Rectal smooth muscle tissue (tissue), 1 donor: ENCODE results near the gene RBM47.

Source experiments
- H3K27ac ChIP-seq: one replicate; pipeline ENCODE4 v1.7.0; 2013; ENCODE audit warnings: low read depth, low read length, inconsistent platforms
- H3K27me3 ChIP-seq: one replicate; pipeline ENCODE4 v1.7.0; 2013; ENCODE audit warnings: low read length; ENCODE audit not compliant: control insufficient read depth, insufficient read depth
- H3K36me3 ChIP-seq: one replicate; pipeline ENCODE4 v1.7.0; 2013; ENCODE audit warnings: low read length; ENCODE audit not compliant: control insufficient read depth, insufficient read depth
- H3K4me1 ChIP-seq: one replicate; pipeline ENCODE4 v1.7.0; 2013; ENCODE audit warnings: low read length; ENCODE audit not compliant: control insufficient read depth, insufficient read depth
- H3K4me3 ChIP-seq: one replicate; pipeline ENCODE4 v1.7.0; 2013; ENCODE audit warnings: low read length
- H3K9ac ChIP-seq: one replicate; pipeline ENCODE4 v1.7.0; 2013; ENCODE audit warnings: low read length

RBM47 gene

GRCh38 chr4:40388239-40388638, 241.4 kb downstream of the RBM47 start:
- no peak overlapping the region for H3K27ac ChIP-seq
- H3K4me3 ChIP-seq = no peak overlapping the region
- H3K4me1 ChIP-seq = no peaks in the 10 kb centered on the region
- H3K36me3 ChIP-seq = no peaks in the 10 kb centered on the region
- no peak overlapping the region for H3K9ac ChIP-seq
- no peaks in the 10 kb centered on the region for H3K27me3 ChIP-seq

GRCh38 chr4:40380647-40381046, 249.0 kb downstream of the RBM47 start:
- H3K27ac ChIP-seq = no peak overlapping the region
- no peaks in the 10 kb centered on the region for H3K36me3 ChIP-seq
- H3K4me3 ChIP-seq = no peak overlapping the region
- H3K4me1 ChIP-seq = no peaks in the 10 kb centered on the region
- no peak overlapping the region for H3K9ac ChIP-seq
- H3K27me3 ChIP-seq = no peaks in the 10 kb centered on the region

GRCh38 chr4:40379248-40379647, 250.4 kb downstream of the RBM47 start:
- Histone ChIP-seq H3K9ac (no peak overlapping the region), H3K27me3 (no peaks in the 10 kb centered on the region), H3K27ac (no peak overlapping the region), H3K4me3 (no peak overlapping the region), H3K36me3 (no peaks in the 10 kb centered on the region), H3K4me1 (no peaks in the 10 kb centered on the region)

GRCh38 chr4:40378619-40379018, 251.0 kb downstream of the RBM47 start:
- Histone ChIP-seq H3K36me3 (no peaks in the 10 kb centered on the region), H3K4me1 (no peaks in the 10 kb centered on the region), H3K27ac (no peak overlapping the region), H3K27me3 (no peaks in the 10 kb centered on the region), H3K4me3 (no peak overlapping the region), H3K9ac (no peak overlapping the region)

GRCh38 chr4:40377512-40378365, 251.9 kb downstream of the RBM47 start:
- H3K4me3 ChIP-seq = no peak overlapping the region
- H3K36me3 ChIP-seq = no peaks in the 10 kb centered on the region
- no peaks in the 10 kb centered on the region for H3K27me3 ChIP-seq
- no peak overlapping the region for H3K9ac ChIP-seq
- H3K4me1 ChIP-seq = no peaks in the 10 kb centered on the region
- no peak overlapping the region for H3K27ac ChIP-seq

- Histone ChIP-seq H3K4me3 (no peak overlapping the region), H3K9ac (no peak overlapping the region), H3K27ac (no peak overlapping the region), H3K27me3 (no peaks in the 10 kb centered on the region), H3K4me1 (no peaks in the 10 kb centered on the region), H3K36me3 (no peaks in the 10 kb centered on the region)
Observed at GRCh38 chr4:40375620-40376019, 254.0 kb downstream of the RBM47 start.

GRCh38 chr4:40375095-40375494, 254.6 kb downstream of the RBM47 start:
- H3K36me3 ChIP-seq = no peaks in the 10 kb centered on the region
- no peaks in the 10 kb centered on the region for H3K4me1 ChIP-seq
- no peak overlapping the region for H3K27ac ChIP-seq
- no peak overlapping the region for H3K9ac ChIP-seq
- no peaks in the 10 kb centered on the region for H3K27me3 ChIP-seq
- no peak overlapping the region for H3K4me3 ChIP-seq

- H3K36me3 ChIP-seq = no peaks in the 10 kb centered on the region
- no peaks in the 10 kb centered on the region for H3K4me1 ChIP-seq
- H3K27me3 ChIP-seq = no peaks in the 10 kb centered on the region
Observed at GRCh38 chr4:40373636-40374035, 256.0 kb downstream of the RBM47 start.

More at GRCh38 chr4:40373636-40374035, 256.0 kb downstream of the RBM47 start:
- H3K4me3 ChIP-seq = no peak overlapping the region
- H3K27ac ChIP-seq = no peak overlapping the region
- H3K9ac ChIP-seq = no peak overlapping the region
